ENCODE data around the gene SCD.
"Not testable (repeated sequence)": the region's sequence is repeated elsewhere in the genome, so short reads cannot be mapped to it uniquely, and the experiment has no call there.

Gene SCD

GRCh38 chr10:100346765-100347567, at the start of gene SCD:
Gene SCD (plus strand): TSS chr10:100347233. CDS start chr10:100347505, 272 bp downstream.
- peak; percentile 91 for DNase-seq (ENCODE audit: low spot score)

- DNase-seq (ENCODE audit: low spot score), result no peak
Measured at GRCh38 chr10:100297242-100297641, 49.8 kb upstream of the SCD start.

- DNase-seq (ENCODE audit: low spot score), result not testable (repeated sequence)
Measured at GRCh38 chr10:100301123-100301522, 45.9 kb upstream of the SCD start.

- DNase-seq (ENCODE audit: low spot score), result peak; percentile 64
Measured at GRCh38 chr10:100303724-100304319, 43.2 kb upstream of the SCD start.

GRCh38 chr10:100304414-100304813, 42.6 kb upstream of the SCD start:
- DNase-seq (ENCODE audit: low spot score), result no peak

- DNase-seq (ENCODE audit: low spot score), result no peak
Measured at GRCh38 chr10:100306861-100307260, 40.2 kb upstream of the SCD start.

- peak; percentile 25 for DNase-seq (ENCODE audit: low spot score)
Measured at GRCh38 chr10:100307684-100308083, 39.3 kb upstream of the SCD start.

- no peak for DNase-seq (ENCODE audit: low spot score)
Measured at GRCh38 chr10:100311298-100311697, 35.7 kb upstream of the SCD start.

GRCh38 chr10:100315615-100316014, 31.4 kb upstream of the SCD start:
- DNase-seq (ENCODE audit: low spot score), result no peak

GRCh38 chr10:100318207-100318606, 28.8 kb upstream of the SCD start:
- DNase-seq (ENCODE audit: low spot score), result no peak

- no peak for DNase-seq (ENCODE audit: low spot score)
Measured at GRCh38 chr10:100319707-100320402, 27.2 kb upstream of the SCD start.

GRCh38 chr10:100325158-100325557, 21.9 kb upstream of the SCD start:
- no peak for DNase-seq (ENCODE audit: low spot score)

- peak; percentile 52 for DNase-seq (ENCODE audit: low spot score)
Measured at GRCh38 chr10:100327007-100327717, 19.9 kb upstream of the SCD start.

- no peak for DNase-seq (ENCODE audit: low spot score)
Measured at GRCh38 chr10:100327718-100328009, 19.4 kb upstream of the SCD start.

- no peak for DNase-seq (ENCODE audit: low spot score)
Measured at GRCh38 chr10:100328198-100328597, 18.8 kb upstream of the SCD start.

GRCh38 chr10:100330079-100330478, 17.0 kb upstream of the SCD start, which contains the start of gene PKD2L1:
Gene PKD2L1 (minus strand): TSS chr10:100330228. CDS start chr10:100330103, 125 bp downstream.
- DNase-seq (ENCODE audit: low spot score), result no peak

GRCh38 chr10:100333106-100333505, 13.9 kb upstream of the SCD start:
- DNase-seq (ENCODE audit: low spot score), result no peak

- DNase-seq (ENCODE audit: low spot score), result no peak
Measured at GRCh38 chr10:100333661-100334440, 13.2 kb upstream of the SCD start.

GRCh38 chr10:100334762-100335161, 12.3 kb upstream of the SCD start:
- DNase-seq (ENCODE audit: low spot score), result no peak

GRCh38 chr10:100338434-100339036, 8.5 kb upstream of the SCD start:
- DNase-seq (ENCODE audit: low spot score), result peak; percentile 76

- DNase-seq (ENCODE audit: low spot score), result no peak
Measured at GRCh38 chr10:100339236-100339635, 7.8 kb upstream of the SCD start.

All from AG08395 (cell line).